ENCODE measurements around the gene ELF5.

The ELF5 gene

DNA sequence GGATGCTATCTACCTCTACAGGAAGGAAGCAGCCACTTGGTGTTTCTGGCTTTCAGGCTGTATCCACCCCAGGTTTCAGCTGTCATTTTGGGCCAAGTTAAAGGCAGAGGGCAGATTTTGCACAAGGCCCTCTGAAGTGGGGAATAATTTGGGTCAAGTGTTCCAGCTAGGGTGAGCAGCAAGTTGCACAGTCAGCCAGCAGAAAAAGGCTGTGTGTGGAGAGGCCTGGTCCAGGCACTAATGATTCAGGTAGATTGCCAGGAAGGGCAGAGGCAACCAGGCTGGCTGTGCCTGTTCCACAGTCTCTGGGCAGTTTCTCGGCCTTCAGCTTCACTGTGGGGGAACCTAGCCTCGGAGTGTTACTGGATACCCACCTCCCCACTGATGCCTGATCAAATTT lies 8.6 kb upstream of the ELF5 start:
- DNase-seq: no peak

- no peak for DNase-seq
Measured at GRCh38 chr11:34521265-34521664, 7.7 kb upstream of the ELF5 start.

- no peak for DNase-seq
Measured at GRCh38 chr11:34519595-34520235, 6.1 kb upstream of the ELF5 start.

GRCh38 chr11:34516247-34517040 lies 2.9 kb upstream of the ELF5 start:
- no peak for DNase-seq

DNA sequence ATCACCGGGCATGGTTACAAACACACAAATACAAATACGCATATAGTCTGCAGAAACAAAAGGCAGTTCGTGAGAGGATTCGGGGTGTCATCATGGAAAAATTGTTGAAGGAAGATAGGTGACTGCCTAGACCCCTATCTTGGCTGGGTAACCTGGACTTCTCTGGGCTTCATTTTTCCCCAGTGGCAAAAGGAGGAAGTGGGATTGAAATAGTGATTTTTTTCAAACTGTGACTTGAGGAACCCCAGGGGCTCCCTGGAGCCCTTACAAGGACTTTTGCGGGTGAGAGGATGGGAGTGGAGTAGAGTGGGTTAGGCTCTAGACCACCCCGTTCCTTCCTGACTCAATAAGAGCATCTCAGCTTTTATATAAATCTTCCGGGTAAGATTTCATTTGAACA lies 1.0 kb upstream of the ELF5 start:
- no peak for DNase-seq

DNA sequence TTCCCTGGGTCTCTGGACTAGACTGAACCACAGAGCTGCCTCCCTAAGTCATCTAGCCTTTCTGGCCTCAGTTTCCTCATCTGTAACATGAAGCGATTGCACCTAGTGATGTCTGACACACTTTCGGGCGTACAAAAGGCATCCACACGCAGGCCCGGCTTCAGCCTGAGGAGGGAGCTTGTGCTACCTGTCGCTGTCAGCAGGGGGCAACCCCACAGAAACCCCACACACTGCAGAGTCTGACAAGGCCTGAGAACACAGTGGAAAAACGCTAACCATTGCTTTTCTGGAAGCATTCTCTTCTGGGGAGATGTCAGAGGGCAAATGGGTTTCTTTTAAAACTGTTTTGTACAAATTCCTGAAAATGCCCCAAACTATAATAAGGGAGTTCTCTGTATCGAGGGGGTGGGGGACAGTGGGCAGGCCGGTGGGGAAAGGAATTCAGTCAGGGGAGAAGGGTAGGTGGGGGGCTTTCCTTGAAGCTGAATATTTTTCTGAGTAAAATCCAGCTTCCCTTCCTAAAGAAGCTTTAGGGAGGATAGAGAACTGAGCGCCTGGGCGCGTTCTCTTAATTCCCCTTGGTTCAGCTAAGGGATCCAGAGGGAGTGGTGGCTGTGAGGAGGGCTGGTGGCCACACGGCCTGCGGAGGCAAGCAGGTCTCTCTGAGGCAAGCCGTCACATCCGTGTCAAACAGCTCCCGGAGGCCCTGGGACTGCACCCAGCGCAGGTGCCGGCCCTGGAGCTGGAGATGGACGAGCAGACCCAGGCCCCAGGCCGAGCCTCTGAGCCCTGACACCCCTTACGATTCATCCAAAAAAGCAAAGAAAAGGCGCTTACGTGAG lies 533 bp downstream of the ELF5 start:
- peak in 33 of 51 donors; percentile 1 to 63 (median 26) for DNase-seq

DNA sequence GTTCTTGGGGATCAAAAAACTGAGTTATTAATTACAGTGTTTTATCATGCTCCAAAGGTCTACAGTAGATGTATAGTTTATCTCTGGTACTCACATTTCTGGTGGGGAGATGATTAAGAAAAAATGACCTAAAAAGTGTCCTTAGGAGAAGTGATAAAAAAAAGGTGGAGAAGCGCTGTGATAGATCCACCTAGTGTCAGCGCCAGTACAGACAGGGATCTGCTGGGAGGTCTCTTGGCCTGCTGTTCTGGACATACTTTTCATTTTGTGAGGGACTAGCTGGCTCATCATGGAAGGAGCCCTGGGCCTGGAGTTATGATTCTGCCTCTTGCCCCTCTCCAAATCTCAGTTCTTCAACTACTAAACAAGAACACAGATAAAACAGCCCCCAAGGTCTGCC lies 2.9 kb downstream of the ELF5 start:
- no peak for DNase-seq

DNA sequence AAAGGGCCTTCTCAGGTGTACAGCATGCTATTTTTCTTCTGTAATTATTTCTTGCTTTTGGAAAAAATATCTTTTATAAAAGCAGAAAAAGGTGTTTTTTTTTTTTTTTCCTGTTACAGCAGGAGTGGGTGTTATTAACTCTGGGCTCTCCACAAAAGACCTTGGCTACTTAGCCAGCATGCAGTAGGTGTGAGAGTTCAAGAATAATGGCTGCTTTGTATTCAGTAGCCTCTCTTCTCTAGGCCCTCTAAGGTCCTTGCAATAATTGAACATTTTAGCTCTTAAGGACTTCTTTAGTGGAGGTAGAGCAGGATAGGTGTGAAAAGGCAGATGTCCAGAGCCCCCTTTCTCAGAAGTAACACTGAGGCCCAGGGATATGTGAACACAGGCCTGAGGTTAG lies 3.4 kb downstream of the ELF5 start:
- DNase-seq: no peak

DNA sequence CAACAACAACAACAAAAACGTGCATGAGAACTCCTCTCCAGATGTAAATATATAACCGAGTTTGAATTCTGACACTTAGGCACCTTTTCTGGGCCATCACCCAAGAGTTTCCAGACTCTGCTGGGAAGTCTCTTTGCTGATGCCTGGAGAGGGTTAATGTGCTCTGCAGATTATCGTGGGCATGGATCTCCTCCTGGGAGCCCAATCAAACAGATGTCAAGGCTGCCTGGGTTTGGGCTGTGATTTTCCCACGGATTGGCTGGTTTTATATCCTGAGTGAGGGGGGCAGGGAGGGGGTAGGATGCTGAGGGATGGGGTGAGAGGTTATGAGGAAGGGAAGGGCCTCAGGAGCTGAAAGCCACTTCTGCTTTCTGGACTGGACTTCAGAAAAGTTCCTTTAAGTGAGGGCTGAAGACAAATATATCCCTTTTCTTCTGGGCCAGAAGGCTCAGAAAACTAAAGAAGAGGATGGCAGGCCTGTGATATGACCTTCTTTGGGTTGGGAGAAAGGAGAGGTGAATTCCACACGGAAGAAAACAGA lies 4.2 kb downstream of the ELF5 start:
- DNase-seq: no peak

GRCh38 chr11:34508524-34508923 lies 5.1 kb downstream of the ELF5 start:
- DNase-seq: no peak

DNA sequence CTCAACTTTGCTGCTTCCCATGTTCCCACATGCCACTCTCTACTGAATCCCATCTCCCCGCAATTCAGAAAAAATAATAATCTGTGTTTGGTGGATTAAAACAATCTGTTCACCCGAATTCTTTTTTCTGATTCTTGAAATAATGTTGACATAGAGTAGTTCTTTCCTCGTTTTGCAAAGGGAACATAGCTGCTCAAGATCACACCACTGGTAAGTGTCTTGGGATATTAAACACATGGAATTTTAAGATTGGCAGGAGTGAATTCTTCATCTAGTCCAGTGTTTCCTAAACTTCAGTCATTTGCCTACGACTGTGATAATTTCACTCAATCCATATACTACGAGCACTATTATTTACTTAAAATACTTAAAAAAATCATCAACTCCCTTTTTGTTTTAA lies 6.0 kb downstream of the ELF5 start:
- no peak for DNase-seq

DNA sequence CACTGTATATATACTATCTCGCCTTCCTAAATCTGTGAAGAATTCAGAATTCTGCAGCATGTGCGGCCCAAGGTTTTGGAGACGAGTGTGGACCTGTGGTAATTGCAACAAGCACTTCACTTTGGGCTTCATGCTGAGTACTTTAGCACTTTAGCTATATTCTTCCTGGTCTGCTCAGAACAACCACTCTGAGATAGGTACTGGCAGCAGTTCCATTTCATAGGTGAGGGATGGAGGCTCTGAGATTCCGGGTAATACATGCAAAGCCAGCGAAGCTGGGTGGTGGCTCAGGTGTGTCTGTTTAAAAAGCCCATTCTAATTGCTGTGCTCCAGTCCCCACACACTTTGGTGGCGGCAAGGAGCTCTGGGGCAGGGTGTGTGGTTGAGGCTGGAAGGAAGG lies 6.4 kb downstream of the ELF5 start:
- DNase-seq: no peak

DNA sequence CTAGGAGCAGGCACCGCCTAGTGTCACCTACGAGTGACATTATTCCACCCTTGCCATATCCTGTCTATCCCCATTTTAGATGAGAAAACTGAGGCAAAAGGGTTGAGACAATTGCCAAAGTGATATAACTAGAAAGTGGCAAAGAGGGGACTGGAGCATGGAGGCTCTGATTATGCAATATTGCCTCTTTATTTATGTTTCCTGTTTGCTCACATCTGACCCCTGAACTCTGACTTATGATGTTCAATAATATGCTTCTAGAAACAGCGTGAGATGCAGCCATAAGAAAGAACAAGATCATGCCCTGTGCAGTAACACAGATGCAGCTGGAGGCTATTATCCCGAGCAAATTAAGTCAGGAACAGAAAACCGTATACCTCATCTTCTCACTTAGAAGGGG lies 7.7 kb downstream of the ELF5 start:
- DNase-seq: no peak

- DNase-seq: no peak
Measured at GRCh38 chr11:34502949-34503348, 10.6 kb downstream of the ELF5 start.

GRCh38 chr11:34501949-34502348 lies 11.6 kb downstream of the ELF5 start:
- no peak for DNase-seq

DNA sequence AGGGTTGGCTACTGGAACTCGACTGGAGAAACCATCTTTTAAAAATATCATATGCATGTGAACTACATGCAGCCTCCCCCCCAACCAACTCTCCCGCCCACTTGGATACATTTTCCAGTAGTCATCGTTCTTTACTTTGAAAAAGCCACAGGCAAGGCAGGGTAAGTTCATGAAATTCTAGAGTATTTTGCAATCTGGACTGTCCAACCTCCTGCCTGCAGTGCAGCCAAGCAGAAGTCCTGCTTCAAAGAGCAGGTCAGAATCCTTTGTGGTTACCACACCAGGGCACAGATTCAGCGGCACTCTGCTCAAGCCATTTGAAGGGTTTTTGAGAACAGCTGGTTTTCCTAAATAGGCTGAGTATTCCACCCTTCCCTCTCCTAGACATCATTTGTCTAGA lies 12.1 kb downstream of the ELF5 start:
- peak in 2 of 51 donors; percentile 7 to 16 for DNase-seq

DNA sequence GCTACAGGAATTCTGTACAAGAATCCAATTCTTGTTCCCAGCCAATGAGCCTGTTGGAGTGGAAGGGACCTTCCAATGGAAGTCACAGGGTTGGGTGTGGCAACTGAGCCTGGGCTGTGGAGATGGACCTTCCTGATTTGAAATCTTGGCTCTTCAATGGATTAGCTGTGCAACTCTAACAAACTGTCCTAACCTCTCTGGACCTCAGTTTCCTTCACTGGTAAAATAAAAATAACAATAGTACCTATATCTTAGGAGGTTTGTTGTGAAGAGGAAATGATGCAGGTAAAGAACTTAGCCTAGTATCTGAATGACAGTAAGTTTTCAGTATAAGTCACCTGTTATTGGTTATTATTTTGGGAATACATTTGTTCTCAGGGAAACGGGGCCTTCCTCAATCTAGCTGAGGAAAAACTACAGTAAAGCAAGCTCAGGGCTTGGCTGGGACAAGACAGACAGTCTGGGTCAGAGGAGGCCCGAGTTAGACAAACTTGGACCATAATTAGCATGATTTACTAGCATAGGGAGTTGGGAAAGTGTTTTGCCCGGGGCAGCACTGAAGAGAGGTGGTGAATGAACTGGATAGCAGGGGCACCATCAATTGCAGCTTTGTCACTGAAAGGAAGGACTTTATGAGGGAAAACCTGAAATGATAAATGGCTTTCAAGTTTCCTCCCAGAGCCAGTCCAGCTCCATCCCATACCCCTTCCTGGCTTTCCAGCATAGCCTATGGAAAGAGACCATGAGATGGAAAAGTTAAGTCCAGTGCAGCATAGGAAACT lies 13.7 kb downstream of the ELF5 start:
- DNase-seq: no peak

DNA sequence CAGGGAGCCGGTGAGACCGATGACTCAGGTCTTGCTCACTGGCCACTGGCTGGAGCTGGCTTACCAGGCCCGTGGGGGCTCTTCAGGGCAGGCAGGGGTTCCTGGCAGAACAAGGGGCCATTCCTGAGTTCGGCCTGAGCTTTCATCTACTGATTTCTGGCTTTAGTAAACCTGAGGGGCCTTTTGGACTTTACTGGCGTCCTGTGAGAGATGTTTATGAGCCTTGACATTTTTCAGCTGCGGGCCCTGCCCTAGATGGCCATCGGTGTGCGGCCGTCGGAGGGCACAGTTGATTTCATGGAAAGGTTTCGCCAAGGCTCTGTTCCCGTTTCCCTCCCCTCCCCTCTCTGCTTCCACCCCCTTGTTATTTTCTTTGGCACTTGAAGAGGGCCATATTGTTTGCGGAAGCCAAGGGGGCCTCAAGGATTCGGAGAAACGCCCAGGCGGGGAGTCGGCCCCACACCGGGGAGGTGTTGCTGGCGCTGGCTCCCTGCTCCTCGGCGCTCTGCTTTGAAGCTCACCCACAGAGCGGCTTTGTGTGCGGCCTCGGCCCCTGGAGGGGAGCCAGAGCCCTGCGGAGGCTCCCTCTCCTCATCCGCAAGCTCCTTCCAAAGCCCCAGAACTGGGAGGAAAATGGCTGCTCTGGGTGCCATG lies 17.7 kb downstream of the ELF5 start:
- DNase-seq: no peak

GRCh38 chr11:34495239-34495723 lies 18.3 kb downstream of the ELF5 start:
- DNase-seq: no peak

- no peak for DNase-seq
Measured at GRCh38 chr11:34493926-34494595, 19.5 kb downstream of the ELF5 start.
